GM21447 (cell line): ENCODE data around the gene LRMDA.

Experiments used
- ATAC-seq: cut with Tn5 transposase; IDR thresholded peaks from one replicate; pipeline ENCODE4 v1.9.1; 2021; ENCODE audit not compliant: unreplicated experiment

Gene LRMDA

GRCh38 chr10:75418712-75419111 is 12.7 kb upstream of the LRMDA start:
- no peak for ATAC-seq

DNA sequence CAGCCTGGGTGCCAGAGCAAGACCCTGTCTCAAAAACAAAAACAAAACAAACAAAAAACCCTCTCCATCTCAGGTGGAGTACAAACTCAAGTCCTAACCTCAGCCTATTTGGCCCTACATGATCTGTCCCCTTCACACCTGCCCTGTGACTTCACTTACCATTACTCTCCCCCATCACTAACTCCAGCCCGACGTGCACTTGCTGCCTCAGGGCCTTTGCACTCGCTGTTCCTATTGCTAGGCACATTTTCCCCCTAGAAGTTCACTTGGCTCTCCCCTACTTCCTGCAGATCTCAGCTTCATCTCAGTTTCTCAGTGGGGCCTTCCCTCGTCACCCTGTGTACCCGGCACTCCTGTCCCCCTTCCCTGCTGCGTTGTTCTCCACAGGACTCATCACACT is 8.5 kb upstream of the LRMDA start:
- ATAC-seq = no peak

DNA sequence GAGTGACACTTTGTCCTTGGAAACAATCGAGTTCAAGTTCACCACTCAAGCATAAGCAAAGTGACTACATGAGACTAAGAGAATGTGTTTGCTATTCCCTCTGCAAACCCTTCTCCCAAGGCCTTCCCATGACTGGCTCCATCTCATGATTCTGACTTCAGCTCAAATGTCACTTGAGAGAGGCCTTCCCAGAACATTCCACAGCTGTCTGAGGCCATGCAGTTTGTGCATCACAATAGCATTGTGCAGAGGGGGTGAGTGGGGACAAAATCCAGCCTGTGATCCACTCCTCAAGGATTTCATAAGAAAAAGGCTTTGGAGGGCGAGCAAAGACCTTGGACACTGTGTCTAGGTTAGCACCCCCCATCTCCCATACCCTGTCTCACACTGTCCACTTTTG is 6.9 kb upstream of the LRMDA start:
- ATAC-seq = no peak

- ATAC-seq = no peak
Observed at GRCh38 chr10:75425291-75426079, 5.9 kb upstream of the LRMDA start.

DNA sequence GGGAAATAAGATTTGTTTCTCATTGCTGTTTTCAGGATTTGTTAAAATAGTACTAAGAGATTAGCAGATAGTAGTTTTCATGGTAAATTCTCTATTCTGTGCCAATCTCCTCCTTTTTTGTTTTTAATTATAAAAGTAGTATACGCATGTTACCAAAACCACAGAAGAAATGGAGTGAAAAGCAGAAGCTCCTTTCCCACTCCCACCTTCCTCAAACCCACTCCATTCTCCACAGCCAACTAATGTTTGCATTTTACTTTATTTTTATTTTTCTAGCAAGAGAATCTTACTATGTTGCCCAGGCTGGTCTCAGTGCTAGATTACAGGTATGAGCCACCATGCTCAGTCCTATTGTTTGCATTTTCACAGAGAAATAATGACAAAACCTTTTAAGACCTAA is 4.5 kb upstream of the LRMDA start:
- no peak for ATAC-seq

DNA sequence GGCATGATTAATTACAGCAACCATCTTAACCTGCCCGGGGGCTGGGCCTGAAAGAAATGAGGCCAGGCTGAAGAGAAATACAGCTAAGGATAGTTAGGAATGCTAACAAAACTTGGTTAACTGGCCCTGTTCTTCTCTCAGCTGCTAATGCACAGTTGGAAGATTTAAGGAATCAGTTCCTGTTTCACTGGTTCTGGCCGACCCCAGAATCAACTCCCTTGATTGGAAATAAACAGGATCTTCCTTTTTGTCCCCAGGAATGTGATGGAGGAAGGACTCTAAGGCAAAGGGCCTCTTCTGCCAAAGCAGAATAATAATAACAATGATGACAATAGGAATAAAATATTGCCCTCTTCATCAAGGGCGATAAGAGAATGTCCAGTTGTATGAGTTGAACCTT is 3.5 kb upstream of the LRMDA start:
- ATAC-seq = no peak

DNA sequence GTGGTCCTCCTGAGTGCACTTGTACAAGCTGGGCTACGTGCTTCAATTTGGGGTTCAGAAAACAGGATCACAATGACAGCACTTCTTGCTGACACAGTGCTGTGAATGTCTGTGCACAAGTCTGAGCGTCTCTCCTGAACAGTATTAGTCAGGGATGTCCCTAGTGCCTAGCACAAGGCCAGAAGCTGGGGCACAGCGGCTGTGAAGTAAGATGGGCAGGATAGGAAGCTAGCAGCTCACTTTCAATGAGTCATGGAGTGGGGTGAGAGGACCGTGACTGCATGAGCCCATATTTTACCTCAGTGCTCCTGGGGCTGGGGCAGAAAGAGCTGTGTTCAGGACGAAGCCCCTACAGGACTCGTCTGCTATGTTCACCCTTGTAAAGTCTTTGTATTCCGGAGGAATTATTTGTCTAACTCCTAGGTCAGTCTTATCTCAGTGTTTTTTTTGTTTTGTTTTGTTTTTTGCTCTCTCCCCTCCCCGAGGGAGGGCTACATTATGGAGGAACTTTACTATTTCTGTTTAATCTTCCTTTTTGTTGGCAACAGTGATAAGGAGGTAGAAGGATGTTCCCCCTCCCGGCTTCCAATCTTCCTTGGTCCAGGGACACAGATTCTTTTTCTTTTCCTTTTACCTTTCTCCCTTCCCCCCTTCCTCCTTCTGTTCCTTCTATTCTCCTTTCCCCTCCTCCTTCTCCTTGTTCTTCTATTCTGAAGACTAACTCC is 2.8 kb upstream of the LRMDA start:
- no peak for ATAC-seq

DNA sequence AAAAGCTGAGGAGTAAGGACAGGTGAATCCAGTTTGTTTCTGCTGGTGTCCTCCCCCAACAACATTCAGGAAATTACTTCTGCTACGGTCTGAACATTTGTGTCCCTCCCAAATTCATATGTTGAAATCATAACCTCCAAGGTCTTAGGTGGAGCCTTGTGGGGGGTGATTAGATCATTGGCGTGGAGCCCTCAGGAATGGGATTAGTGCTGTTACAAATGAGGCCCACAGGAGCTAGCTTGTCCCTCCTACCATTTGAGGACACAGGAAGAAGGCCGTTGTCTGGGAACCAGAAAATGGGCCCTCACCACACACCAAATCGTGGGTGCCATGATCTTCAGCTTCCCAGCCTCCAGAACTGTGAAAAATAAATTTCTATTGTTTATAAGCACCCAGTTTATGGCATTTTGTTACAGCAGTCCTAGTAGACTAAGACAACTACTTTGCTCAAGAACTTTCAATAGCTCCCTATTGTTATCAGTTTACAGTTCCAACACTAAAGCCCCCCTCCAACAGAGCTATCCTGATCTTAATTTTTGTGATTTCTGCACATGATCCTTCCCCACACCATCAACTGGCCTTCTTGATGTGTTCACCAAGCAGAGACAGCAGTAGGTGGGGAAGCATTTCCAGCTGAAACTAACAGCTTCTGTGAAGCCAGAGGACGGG is 2.1 kb upstream of the LRMDA start:
- ATAC-seq = no peak

GRCh38 chr10:75430000-75430763 is 1.2 kb upstream of the LRMDA start:
- no peak for ATAC-seq

- ATAC-seq = no peak
Observed at GRCh38 chr10:75432176-75432575, 752 bp downstream of the LRMDA start.

DNA sequence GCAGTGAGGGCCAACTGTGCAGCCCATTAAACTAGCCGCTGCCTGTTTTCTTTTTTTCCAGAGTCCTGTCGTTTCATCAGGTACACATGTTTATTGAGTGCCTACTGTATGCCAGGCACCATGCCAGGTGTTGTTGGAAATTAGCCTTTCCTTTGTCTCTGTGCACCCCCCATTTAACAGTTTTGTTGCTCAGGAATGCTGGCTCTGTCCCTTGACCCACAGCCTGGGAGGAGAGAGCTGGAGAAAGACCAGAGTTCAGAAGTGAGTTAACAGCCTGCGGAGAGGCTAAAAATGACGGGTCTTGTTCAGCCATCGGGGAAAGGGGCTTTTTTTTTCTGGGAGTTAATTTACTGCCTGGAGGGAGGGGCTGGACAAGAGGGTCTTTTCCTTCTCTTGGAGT is 1.3 kb downstream of the LRMDA start:
- ATAC-seq = no peak

DNA sequence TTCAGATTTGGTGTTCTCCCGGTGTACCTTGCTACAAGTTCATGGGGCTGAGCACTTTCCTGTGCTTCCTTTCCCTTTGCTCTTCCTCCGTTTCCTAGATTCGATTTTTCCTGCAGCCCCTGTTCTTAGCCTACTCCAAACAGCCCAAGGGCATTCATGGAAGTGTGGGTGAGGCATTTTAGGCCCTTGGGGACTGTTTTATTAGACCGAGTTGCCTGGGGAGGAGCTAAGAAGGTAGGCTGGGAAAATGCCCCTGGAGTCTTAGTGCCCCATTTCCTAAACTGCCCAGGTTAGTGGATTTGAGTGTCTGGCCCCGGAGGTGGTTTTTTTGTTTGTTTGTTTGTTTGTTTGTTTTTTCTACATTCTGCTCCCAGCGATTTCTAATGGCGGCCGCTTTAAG is 1.8 kb downstream of the LRMDA start:
- ATAC-seq = no peak

GRCh38 chr10:75434291-75434690 is 2.9 kb downstream of the LRMDA start:
- no peak for ATAC-seq

GRCh38 chr10:75435291-75435690 is 3.9 kb downstream of the LRMDA start:
- ATAC-seq = no peak

GRCh38 chr10:75436896-75437295 is 5.5 kb downstream of the LRMDA start:
- ATAC-seq = no peak

GRCh38 chr10:75437693-75438092 is 6.3 kb downstream of the LRMDA start:
- ATAC-seq = no peak

DNA sequence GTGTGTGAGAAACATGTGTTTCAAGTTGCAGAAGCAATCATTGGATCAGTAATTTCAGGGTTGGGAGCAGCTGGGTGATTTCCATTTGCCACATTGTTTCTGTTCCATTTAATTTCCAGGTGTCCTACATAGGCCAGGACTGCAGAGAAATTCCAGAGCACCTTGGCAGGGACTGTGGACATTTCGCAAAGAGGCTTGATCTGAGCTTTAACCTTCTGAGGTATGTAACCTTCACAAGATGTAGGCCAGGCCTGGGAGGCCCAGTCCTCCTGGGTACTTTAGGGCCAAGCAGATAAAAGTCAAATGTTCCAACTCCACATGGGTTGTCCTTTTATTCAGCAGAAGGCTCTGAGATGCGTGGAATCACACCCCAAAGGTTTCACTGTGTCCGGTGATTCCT is 6.9 kb downstream of the LRMDA start:
- ATAC-seq = no peak

- ATAC-seq = no peak
Observed at GRCh38 chr10:75439811-75440210, 8.4 kb downstream of the LRMDA start.

DNA sequence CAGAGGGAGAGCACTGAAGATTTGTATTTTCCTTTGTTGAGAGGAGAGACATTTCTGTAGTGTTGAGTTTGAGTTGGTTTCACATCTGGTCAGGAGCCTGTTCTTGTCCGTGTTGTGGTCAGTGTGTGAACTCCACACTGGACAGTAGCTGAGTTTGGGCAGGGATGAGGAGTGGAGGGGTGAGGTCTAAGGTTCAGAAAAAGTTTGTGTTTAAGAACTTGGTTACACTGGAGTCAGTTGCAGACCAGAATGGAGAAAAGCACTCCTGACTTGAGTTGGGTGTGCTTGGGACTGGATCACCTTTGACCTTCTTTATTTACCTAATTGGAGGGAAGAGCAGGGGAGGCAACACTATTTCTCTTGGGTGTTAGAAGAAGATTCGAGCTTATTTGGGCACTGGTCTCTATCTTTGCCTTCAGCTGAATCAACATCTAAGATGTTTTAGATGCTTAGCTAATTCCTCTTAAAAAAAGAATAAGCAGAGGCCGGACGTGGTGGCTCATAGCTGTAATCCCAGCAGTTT is 8.9 kb downstream of the LRMDA start:
- ATAC-seq = no peak

- no peak for ATAC-seq
Observed at GRCh38 chr10:75441196-75441595, 9.8 kb downstream of the LRMDA start.

DNA sequence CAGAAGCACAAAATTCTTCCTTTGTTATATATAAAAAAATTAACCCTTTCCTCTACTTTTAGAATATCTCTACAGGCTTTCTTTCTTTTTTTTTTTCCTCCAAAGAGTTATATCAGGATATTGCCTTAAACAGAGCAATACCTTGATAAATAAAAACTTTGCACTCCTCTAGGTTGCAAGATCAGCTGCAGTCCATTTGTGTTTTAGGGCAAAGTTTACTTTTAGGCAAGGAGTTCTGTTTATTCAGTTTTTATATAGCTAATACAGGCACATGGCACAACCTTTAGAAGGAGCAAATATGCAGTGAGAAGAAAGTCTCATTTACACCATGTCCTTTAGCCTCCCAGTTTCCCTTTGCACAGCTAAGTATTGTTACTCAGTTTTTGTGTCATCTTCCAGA is 10.3 kb downstream of the LRMDA start:
- no peak for ATAC-seq
